Thymus (tissue), 11 donors: Measurements from ENCODE around the gene PCDHB11. TPM values are rescaled to one million over a fixed set of nuclear protein-coding genes. Genes with fewer than 3 reads are reported as not detected.
A peak's percentile ranks its signal among the peaks of the same experiment; 100 is the strongest.
"Not testable (repeated sequence)": the region's sequence is repeated elsewhere in the genome, so short reads cannot be mapped to it uniquely, and the experiment has no call there.

Experiments used
- DNase-seq, 9 donors: peaks; one replicate each; pipeline ENCODE4 v3.0.0-alpha.2; 2013; ENCODE audit warnings: low spot score in 9 of 9, low read depth in 6 of 9, missing footprints in 1 of 9
- H3K27ac ChIP-seq, 2 donors: one replicate each; pipeline ENCODE4 v1.5.1; 2013; ENCODE audit warnings: control low read depth in 1 of 2, low read depth in 1 of 2, low read length in 1 of 2, mild to moderate bottlenecking in 1 of 2, moderate library complexity in 1 of 2
- H3K27me3 ChIP-seq, 2 donors: one replicate each; pipeline ENCODE4 v1.5.1; 2013; ENCODE audit warnings: low read length in 1 of 2; ENCODE audit not compliant: control insufficient read depth in 2 of 2, insufficient read depth in 1 of 2
- H3K36me3 ChIP-seq, 2 donors: one replicate each; pipeline ENCODE4 v1.5.1; 2013; ENCODE audit warnings: low read length in 1 of 2, mild to moderate bottlenecking in 1 of 2, moderate library complexity in 1 of 2; ENCODE audit not compliant: control insufficient read depth in 2 of 2, insufficient read depth in 2 of 2
- H3K4me1 ChIP-seq, 2 donors: one replicate each; pipeline ENCODE4 v1.5.1; 2013; ENCODE audit warnings: low read length in 2 of 2; ENCODE audit not compliant: control insufficient read depth in 2 of 2, insufficient read depth in 2 of 2
- H3K4me3 ChIP-seq, 2 donors: one replicate each; pipeline ENCODE4 v1.5.1; 2013; ENCODE audit warnings: low read length in 2 of 2, control low read depth in 1 of 2, mild to moderate bottlenecking in 1 of 2
- H3K9me3 ChIP-seq, 2 donors: one replicate each; pipeline ENCODE4 v1.5.1; 2013; ENCODE audit warnings: low read length in 1 of 2, mild to moderate bottlenecking in 1 of 2; ENCODE audit not compliant: control insufficient read depth in 2 of 2, insufficient read depth in 1 of 2
- WGBS: extraction: QIAGEN DNeasy Blood & Tissue Kit; methylation state at CpG from one replicate; pipeline ENCODE4 v1.1.7; 2013; 5-methylcytosine and 5-hydroxymethylcytosine counted together
- polyA plus RNA-seq: library from polyadenylated mRNA; stranded (reverse); fragments of 200-250 nt; gene quantifications from one replicate; pipeline ENCODE4 v1.2.3, GENCODE V29; 2013
- total RNA-seq: library from RNA; stranded (reverse); fragments of 120-200 nt; gene quantifications from one replicate; pipeline ENCODE4 v1.2.4, GENCODE V29; 2013
- donor health status: healthy.

PCDHB11 gene
- total and polyA plus RNA-seq, 2 donors, result 0.24 to 0.37 TPM

DNA sequence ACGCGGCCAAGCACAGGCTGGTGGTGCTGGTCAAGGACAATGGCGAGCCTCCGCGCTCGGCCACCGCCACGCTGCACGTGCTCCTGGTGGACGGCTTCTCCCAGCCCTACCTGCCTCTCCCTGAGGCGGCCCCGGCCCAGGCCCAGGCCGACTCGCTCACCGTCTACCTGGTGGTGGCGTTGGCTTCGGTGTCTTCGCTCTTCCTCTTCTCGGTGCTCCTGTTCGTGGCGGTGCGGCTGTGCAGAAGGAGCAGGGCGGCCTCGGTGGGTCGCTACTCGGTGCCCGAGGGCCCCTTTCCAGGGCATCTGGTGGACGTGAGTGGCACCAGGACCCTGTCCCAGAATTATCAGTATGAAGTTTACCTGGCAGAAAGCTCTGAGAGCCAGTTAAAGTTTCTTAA, 41.5 kb upstream of the PCDHB11 start:
- H3K4me3 ChIP-seq, H3K9me3 ChIP-seq, H3K4me1 ChIP-seq, H3K27ac ChIP-seq, DNase-seq, H3K36me3 ChIP-seq: not testable (repeated sequence)
- H3K27me3 ChIP-seq, result peaks cover 0 to 15% of the 10 kb centered on the region in 2 donors
- 44% methylated on average over 21 of the region's 28 CpGs for WGBS

DNA sequence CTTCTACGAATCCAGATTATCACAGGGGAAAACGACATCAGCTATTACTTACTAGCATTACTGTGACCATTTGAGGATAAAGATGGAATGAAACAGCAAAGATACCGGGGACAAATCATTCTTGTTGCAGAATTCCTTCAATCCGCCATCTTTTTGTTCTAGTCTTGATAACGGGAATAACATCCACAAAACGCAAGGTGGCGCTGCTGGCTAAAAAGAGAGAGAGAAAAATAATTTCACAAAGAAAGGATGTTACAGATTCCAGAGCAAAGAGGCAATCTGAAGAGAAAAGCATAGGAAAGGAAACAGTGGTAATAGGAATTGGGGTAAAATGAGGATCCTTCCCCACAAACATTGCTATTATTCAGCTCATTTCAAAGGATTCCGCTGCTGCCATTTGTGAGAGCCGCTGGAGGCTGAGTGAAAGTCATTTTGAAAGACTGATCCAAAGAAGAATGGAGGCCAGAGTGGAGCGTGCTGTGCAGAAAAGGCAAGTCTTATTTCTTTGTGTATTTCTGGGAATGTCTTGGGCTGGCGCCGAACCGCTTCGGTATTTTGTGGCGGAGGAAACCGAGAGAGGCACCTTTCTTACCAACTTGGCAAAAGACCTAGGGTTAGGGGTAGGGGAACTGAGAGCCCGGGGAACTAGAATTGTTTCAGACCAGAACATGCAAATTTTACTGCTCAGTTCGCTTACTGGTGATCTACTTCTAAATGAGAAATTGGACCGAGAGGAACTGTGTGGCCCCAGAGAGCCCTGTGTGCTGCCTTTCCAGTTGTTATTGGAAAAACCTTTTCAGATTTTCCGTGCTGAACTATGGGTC, 26.8 kb upstream of the PCDHB11 start, which contains the start of gene PCDHB7:
PCDHB7 (plus strand) TSS at position 264 of the 824 bp plus-strand sequence; CDS start at position 456, 192 bp downstream.
- H3K27me3 ChIP-seq, result peaks cover 0 to 22% of the 10 kb centered on the region in 2 donors
- no peaks in the 10 kb centered on the region for H3K4me1 ChIP-seq
- no peak within 1 kb of the TSS for H3K27ac ChIP-seq
- 36% methylated on average over 20 of the region's 20 CpGs for WGBS
- peaks cover 6 to 10% of the 10 kb centered on the region in 2 donors for H3K9me3 ChIP-seq
- H3K4me3 ChIP-seq, result no peak within 1 kb of the TSS
- no peaks in the 10 kb centered on the region for H3K36me3 ChIP-seq
- DNase-seq, result peak in 1 of 9 donors; percentile 10

DNA sequence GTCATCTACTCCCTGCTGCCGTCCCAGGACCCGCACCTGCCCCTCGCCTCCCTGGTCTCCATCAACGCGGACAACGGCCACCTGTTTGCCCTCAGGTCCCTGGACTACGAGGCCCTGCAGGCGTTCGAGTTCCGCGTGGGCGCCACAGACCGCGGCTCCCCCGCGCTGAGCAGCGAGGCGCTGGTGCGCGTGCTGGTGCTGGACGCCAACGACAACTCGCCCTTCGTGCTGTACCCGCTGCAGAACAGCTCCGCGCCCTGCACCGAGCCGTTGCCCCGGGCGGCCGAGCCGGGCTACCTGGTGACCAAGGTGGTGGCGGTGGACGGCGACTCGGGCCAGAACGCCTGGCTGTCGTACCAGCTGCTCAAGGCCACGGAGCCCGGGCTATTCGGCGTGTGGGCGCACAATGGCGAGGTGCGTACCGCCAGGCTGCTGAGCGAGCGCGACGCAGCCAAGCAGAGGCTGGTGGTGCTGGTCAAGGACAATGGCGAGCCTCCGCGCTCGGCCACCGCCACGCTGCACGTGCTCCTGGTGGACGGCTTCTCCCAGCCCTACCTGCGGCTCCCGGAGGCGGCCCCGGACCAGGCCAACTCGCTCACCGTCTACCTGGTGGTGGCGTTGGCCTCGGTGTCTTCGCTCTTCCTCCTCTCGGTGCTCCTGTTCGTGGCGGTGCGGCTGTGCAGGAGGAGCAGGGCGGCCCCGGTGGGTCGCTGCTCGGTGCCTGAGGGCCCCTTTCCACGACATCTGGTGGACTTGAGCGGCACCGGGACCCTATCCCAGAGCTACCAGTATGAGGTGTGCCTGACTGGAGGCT, 24.9 kb upstream of the PCDHB11 start:
- peaks cover 0 to 26% of the 10 kb centered on the region in 2 donors for H3K27me3 ChIP-seq
- not testable (repeated sequence) for H3K27ac ChIP-seq, H3K4me3 ChIP-seq, DNase-seq, H3K36me3 ChIP-seq, H3K9me3 ChIP-seq, H3K4me1 ChIP-seq
- 54% methylated on average over 75 of the region's 79 CpGs for WGBS

DNA sequence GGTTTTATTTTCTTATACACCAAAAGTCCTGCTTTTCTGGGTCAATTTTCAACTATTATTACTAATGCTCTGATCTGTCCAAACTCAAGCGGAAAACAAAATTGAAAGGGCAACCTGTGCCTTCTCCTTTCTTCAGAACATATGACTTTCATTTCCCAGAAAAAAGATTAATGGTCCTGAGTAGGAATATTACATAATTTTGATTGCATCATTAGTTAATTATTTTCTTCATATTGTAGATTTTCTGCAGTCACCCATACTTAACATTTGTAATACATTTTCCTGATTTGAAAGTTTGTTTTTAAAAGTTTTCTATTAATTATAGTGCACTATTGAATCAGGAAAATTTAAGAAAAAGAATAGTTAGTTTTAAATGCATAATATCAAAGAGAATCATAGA, 23.5 kb upstream of the PCDHB11 start:
- no peaks in the 10 kb centered on the region for H3K36me3 ChIP-seq
- H3K4me3 ChIP-seq, result no peak overlapping the region
- DNase-seq, result no peak
- no peak overlapping the region for H3K27ac ChIP-seq
- H3K9me3 ChIP-seq, result peaks cover 6 to 10% of the 10 kb centered on the region in 2 donors
- peaks cover 0 to 31% of the 10 kb centered on the region in 2 donors for H3K27me3 ChIP-seq
- no peaks in the 10 kb centered on the region for H3K4me1 ChIP-seq
- WGBS, result 73% methylated on average over 1 of the region's 1 CpG

DNA sequence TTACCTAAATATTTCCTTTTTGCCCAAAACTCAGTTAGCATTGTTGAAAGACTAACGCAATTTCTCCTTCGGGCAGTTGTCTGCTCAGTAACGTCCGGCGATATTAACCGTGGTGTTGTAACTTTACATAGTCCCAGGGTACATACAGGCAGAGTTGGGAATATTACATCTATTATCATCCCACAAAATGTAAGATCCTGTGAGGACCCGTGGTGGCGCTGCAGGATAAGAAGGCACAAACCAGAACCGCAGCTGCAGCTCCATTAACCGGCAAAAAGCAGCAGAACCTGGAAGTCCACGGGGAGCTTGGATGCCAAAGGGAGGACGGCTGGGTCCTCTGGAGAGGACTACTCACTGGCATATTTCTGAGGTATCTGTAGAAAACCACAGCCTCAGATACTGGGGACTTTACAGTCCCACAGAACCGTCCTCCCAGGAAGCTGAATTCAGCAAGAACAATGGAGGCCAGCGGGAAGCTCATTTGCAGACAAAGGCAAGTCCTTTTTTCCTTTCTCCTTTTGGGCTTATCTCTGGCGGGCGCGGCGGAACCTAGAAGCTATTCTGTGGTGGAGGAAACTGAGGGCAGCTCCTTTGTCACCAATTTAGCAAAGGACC, 21.7 kb upstream of the PCDHB11 start, which contains the start of gene PCDHB8:
PCDHB8 (plus strand) TSS at position 214 of the 615 bp plus-strand sequence; CDS start at position 459, 245 bp downstream.
- H3K4me3 ChIP-seq, DNase-seq, H3K4me1 ChIP-seq, H3K36me3 ChIP-seq, H3K27ac ChIP-seq, H3K9me3 ChIP-seq: not testable (repeated sequence)
- peaks cover 0 to 35% of the 10 kb centered on the region in 2 donors for H3K27me3 ChIP-seq
- WGBS, result 31% methylated on average over 14 of the region's 18 CpGs

DNA sequence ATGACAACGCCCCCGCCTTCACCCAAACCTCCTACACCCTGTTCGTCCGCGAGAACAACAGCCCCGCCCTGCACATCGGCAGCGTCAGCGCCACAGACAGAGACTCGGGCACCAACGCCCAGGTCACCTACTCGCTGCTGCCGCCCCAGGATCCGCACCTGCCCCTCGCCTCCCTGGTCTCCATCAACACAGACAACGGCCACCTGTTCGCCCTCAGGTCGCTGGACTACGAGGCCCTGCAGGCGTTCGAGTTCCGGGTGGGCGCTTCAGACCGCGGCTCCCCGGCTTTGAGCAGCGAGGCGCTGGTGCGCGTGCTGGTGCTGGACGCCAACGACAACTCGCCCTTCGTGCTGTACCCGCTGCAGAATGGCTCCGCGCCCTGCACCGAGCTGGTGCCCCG, 20.1 kb upstream of the PCDHB11 start:
- DNase-seq, H3K9me3 ChIP-seq, H3K4me1 ChIP-seq, H3K27ac ChIP-seq, H3K4me3 ChIP-seq, H3K36me3 ChIP-seq: not testable (repeated sequence)
- peaks cover 0 to 31% of the 10 kb centered on the region in 2 donors for H3K27me3 ChIP-seq
- 50% methylated on average over 35 of the region's 39 CpGs for WGBS

DNA sequence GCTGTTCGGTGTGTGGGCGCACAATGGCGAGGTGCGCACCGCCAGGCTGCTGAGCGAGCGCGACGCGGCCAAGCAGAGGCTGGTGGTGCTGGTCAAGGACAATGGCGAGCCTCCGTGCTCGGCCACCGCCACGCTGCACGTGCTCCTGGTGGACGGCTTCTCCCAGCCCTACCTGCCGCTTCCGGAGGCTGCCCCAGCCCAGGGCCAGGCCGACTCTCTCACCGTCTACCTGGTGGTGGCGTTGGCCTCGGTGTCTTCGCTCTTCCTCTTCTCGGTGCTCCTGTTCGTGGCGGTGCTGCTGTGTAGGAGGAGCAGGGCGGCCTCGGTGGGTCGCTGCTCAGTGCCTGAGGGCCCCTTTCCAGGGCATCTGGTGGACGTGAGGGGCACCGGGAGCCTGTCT, 19.6 kb upstream of the PCDHB11 start:
- WGBS, result 40% methylated on average over 25 of the region's 32 CpGs
- H3K27ac ChIP-seq, H3K4me3 ChIP-seq, H3K4me1 ChIP-seq, H3K36me3 ChIP-seq, DNase-seq, H3K9me3 ChIP-seq: not testable (repeated sequence)
- H3K27me3 ChIP-seq, result peaks cover 0 to 33% of the 10 kb centered on the region in 2 donors

DNA sequence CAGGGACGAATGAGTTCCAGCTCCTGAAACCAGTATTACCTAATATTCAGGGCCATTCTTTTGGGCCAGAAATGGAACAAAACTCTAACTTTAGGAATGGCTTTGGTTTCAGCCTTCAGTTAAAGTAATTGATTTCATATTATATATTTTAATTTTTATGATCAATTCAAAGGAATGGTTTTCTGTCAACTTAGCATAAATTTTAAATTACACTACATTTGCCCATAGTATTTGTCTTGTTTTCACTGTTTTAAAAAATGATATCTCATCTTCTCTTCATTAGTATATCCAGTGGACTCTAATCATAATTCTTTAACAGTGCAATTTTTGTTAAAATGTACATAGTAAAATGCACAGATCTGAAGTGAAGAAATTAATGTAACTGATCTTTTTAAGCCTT, 19.1 kb upstream of the PCDHB11 start:
- Histone ChIP-seq H3K36me3 (no peaks in the 10 kb centered on the region), H3K4me3 (no peak overlapping the region), H3K27me3 (peaks cover 0 to 32% of the 10 kb centered on the region in 2 donors), H3K9me3 (peaks cover 2 to 6% of the 10 kb centered on the region in 2 donors), H3K4me1 (no peaks in the 10 kb centered on the region), H3K27ac (no peak overlapping the region)
- DNase-seq, result no peak
- 44% methylated on average over 1 of the region's 1 CpG for WGBS
